HG02763 (cell line): ENCODE results near the gene OR11H1.
"Not testable (repeated sequence)": the region's sequence is repeated elsewhere in the genome, so short reads cannot be mapped to it uniquely, and the experiment has no call there.

Experiments
- ATAC-seq: cut with Tn5 transposase; IDR thresholded peaks from one replicate; pipeline ENCODE4 v1.9.1; 2021; ENCODE audit warnings: mild to moderate bottlenecking, moderate library complexity; ENCODE audit not compliant: unreplicated experiment

OR11H1 gene, protein sequence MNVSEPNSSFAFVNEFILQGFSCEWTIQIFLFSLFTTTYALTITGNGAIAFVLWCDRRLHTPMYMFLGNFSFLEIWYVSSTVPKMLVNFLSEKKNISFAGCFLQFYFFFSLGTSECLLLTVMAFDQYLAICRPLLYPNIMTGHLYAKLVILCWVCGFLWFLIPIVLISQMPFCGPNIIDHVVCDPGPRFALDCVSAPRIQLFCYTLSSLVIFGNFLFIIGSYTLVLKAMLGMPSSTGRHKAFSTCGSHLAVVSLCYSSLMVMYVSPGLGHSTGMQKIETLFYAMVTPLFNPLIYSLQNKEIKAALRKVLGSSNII

DNA sequence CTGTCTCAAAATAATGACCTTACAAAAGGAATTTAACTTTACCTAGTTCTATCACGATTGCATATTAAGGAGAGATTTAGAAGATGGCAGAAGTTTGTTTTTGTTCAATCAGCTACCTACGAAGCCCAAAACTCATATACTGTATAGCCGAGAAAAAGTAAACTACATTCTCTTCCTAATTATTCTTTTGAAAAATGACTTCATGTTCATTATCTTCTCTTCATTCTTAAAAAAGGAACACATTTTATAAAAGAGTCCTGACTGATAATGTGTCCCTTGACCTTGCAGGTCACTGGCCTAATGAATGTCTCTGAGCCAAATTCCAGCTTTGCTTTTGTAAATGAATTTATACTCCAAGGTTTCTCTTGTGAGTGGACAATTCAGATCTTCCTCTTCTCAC lies at the start of gene OR11H1:
TSS of gene OR11H1 (plus strand) at position 301 of the 400 bp plus-strand sequence. CDS start at position 301, 0 bp downstream.
- ATAC-seq: not testable (repeated sequence)

DNA sequence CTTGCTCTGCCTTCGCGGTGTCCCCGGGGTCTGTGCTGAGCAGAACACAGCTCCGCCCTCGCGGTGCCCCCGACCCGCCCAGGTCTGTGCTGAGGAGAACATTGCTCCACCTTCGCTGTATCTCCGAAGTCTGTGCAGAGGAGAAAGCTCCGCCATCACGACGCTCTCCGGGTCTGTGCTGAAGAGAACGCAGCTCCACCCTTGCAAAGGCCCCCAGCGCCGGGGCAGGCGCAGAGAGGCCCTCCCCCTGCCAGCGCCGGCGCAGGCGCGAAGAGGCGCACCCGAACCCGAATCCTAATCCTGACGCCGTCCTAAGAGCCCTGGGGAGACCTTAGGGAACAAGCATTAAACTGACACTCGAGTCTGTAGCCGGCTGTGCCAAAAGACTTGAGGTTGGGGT lies 18.0 kb upstream of the OR11H1 start:
- not testable (repeated sequence) for ATAC-seq

DNA sequence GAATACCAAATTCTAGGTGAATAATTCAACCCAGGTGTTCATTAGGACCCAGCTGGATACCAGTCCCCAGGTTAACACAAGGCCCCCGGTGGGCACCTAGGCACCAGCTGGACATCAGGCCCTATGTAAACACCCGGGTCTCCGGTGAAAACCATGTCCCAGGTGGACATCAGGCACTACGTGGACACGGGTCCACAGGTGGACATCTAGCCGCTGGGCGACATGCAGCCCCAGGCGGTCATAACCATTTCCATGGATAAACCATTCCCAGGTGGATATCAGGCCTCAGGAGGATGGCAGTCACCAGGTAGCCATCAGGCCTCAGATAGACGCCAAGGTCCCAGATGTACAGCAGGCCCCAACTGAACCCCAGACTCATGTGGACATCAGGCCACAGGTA lies 12.1 kb upstream of the OR11H1 start:
- not testable (repeated sequence) for ATAC-seq

DNA sequence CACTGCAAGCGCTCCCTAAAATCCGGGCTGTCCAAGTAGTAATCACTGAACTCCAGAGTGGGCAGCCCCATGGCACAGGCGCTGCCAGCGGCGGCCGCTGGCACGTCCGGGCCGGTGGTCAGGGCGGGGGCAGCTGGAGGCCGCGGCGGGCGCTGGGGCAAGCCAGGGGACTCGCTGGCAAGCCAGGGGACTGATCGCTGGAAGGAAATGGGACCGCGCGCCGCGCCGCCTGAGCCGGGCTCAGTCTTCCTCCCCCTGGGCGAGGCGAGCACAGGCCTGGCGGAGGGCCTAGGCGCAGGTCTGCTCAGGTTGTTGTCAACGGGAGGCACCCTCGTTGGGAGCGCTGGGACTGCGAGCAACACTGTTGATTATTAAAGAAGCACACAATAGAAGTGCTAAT lies 25.8 kb downstream of the OR11H1 start:
- ATAC-seq: not testable (repeated sequence)

DNA sequence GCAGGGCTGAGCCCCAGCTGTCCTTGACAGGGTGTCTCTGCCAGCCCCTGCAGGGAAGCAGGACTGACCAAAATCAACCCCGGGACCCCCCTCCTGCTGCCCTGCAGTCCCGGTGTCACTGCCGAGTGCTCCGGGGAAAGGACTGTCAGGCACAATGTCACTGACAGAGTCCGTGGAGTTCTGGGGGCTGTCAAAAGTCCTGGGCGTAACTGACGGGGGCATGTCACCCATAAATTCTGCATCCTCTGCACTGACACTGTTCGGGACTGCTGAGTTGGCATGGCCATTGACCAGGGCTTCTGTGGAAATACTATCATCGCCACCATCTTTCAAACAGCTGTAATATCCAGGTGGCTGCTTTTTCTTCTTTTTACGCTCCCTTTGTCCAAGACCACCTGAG lies 35.5 kb downstream of the OR11H1 start:
- not testable (repeated sequence) for ATAC-seq

DNA sequence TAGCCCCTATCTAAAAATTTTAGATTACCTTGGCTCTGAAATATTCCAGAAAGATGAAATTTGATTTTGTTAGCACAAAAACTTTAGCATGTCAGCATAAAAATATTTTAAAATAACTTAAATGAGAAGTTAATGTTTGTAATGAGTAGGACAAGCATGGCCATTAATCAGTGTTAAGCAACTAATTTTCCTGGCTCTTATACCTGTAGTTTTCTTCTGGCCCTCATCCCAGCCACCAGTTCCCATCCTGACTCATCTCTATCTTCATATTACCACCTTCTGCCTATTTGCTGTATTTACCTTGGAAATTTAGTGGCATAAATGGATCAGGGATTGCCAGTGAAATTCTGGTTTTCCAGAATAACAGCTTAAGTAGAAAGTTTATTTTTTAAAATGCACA lies 37.1 kb downstream of the OR11H1 start:
- not testable (repeated sequence) for ATAC-seq
